Measurements from ENCODE around the gene COL4A2. TPM values are rescaled to one million over a fixed set of nuclear protein-coding genes. Genes with fewer than 3 reads are reported as not detected.

The COL4A2 gene
- total RNA-seq, 1 experiment from 2014 or later: 66.0 TPM

DNA sequence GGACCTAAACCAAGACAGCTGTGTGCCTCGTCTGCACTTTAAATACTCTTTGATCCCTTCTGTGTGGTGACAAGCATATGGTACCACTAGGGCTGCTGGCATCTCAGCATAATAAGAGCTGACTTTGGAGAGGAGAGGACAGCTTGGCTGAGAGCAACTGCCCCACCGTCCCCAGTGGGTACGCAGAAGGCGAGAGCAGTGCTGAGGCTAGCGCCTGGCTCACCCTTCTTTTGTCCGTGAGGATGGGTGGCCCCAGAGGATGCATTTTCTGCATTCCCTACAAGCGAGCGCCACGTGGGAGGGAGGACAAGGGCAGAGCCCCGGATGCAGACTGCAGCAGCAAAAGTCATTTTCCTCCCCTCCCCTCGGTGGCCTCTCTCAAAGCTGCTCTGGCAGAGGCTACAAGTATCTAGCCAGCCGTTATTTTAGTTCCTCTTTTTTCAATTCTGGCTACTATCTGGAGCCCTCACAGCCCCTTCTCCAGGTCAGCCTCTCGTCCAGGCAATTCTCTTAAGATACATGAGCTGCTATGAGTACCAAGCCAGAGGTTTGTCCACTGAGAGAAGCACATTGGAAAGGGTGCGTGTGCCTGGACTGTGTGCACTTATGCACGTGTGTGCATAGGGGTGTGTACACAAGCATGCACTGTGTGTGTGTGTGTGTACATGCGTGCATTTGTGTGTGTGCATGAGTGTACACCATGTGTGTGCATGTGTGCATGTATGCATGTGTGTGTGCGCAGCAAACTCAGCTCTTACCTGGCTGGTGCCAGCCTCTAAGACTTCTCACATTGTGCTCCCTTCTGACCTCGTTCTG lies 203.1 kb downstream of the COL4A2 start:
- H3K27ac Mint-ChIP-seq (ENCODE audit: low read depth, unreplicated experiment): no peak overlapping the region
- no peak for DNase-seq (ENCODE audit: unreplicated experiment)
- ChIA-PET CTCF (interaction anchor here (0.5 to 1.2 kb wide), 4 partner anchors 54 to 320 kb away, joined by 3 read pairs; partner anchors contain the start of genes COL4A1 and COL4A2), POLR2A (no interaction called here)
- H3K4me3 Mint-ChIP-seq (ENCODE audit: unreplicated experiment): no peak overlapping the region
- H3K9me3 Mint-ChIP-seq (ENCODE audit: unreplicated experiment): no peaks in the 10 kb centered on the region
- H3K36me3 Mint-ChIP-seq (ENCODE audit: insufficient read depth, unreplicated experiment): peaks cover 26% of the 10 kb centered on the region
- no peaks in the 10 kb centered on the region for H3K27me3 Mint-ChIP-seq (ENCODE audit: insufficient read depth, unreplicated experiment)
- intact Hi-C loops (cut with micrococcal nuclease): no loop called here
- H3K4me1 Mint-ChIP-seq (ENCODE audit: insufficient read depth, unreplicated experiment): peaks cover 10% of the 10 kb centered on the region
- no TSS peak for BruUV-seq (replicated peaks)
- TF ChIP-seq, protein P1, sequence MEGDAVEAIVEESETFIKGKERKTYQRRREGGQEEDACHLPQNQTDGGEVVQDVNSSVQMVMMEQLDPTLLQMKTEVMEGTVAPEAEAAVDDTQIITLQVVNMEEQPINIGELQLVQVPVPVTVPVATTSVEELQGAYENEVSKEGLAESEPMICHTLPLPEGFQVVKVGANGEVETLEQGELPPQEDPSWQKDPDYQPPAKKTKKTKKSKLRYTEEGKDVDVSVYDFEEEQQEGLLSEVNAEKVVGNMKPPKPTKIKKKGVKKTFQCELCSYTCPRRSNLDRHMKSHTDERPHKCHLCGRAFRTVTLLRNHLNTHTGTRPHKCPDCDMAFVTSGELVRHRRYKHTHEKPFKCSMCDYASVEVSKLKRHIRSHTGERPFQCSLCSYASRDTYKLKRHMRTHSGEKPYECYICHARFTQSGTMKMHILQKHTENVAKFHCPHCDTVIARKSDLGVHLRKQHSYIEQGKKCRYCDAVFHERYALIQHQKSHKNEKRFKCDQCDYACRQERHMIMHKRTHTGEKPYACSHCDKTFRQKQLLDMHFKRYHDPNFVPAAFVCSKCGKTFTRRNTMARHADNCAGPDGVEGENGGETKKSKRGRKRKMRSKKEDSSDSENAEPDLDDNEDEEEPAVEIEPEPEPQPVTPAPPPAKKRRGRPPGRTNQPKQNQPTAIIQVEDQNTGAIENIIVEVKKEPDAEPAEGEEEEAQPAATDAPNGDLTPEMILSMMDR (IDR thresholded peaks at IDR 0.05; ENCODE audit: unreplicated experiment): no peak

- TF ChIP-seq, protein P1 (IDR thresholded peaks at IDR 0.05; ENCODE audit: unreplicated experiment): no peak
- POLR2A ChIA-PET: no interaction called here
- Mint-ChIP-seq H3K4me3 (ENCODE audit: unreplicated experiment) (no peak overlapping the region), H3K36me3 (ENCODE audit: insufficient read depth, unreplicated experiment) (peaks cover 26% of the 10 kb centered on the region), H3K4me1 (ENCODE audit: insufficient read depth, unreplicated experiment) (peaks cover 9% of the 10 kb centered on the region), H3K27me3 (ENCODE audit: insufficient read depth, unreplicated experiment) (no peaks in the 10 kb centered on the region), H3K27ac (ENCODE audit: low read depth, unreplicated experiment) (no peak overlapping the region), H3K9me3 (ENCODE audit: unreplicated experiment) (no peaks in the 10 kb centered on the region)
- no TSS peak for BruUV-seq (replicated peaks)
- CTCF ChIA-PET: no interaction called here
- intact Hi-C loops (cut with micrococcal nuclease): no loop called here
- DNase-seq (ENCODE audit: unreplicated experiment): no peak
Measured at GRCh38 chr13:110511509-110512181, 204.6 kb downstream of the COL4A2 start.

- Mint-ChIP-seq H3K9me3 (ENCODE audit: unreplicated experiment) (no peaks in the 10 kb centered on the region), H3K4me3 (ENCODE audit: unreplicated experiment) (no peak overlapping the region), H3K27me3 (ENCODE audit: insufficient read depth, unreplicated experiment) (no peaks in the 10 kb centered on the region), H3K36me3 (ENCODE audit: insufficient read depth, unreplicated experiment) (peaks cover 24% of the 10 kb centered on the region), H3K27ac (ENCODE audit: low read depth, unreplicated experiment) (no peak overlapping the region), H3K4me1 (ENCODE audit: insufficient read depth, unreplicated experiment) (peaks cover 4% of the 10 kb centered on the region)
- DNase-seq (ENCODE audit: unreplicated experiment): no peak
- POLR2A ChIA-PET: no interaction called here
- intact Hi-C loops (cut with micrococcal nuclease): no loop called here
- TSS peak; percentile 92 for BruUV-seq (replicated peaks)
- TF ChIP-seq, protein P1 (IDR thresholded peaks at IDR 0.05; ENCODE audit: unreplicated experiment): no peak
- CTCF ChIA-PET: no interaction called here
Measured at GRCh38 chr13:110512198-110512740, 205.2 kb downstream of the COL4A2 start.

DNA sequence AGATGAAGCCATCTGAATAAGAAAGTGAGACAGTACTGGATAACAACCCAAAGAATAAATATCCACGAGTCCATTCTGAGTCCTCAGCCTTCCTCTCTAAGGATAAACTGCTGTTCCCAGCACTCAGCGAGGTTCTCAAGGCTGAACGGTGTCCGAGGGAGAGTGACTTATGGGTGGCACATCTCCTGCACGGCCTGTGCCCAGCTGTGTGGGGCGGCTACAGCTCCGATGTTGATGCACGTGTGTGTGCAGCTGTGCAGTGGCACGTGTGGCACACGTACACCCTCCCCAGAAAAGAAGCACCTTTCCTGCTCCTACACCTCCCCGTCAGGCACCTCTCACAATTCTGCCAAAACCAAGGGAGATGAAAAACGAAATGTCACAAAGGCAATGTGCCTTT lies 209.4 kb downstream of the COL4A2 start:
- TF ChIP-seq, protein P1 (IDR thresholded peaks at IDR 0.05; ENCODE audit: unreplicated experiment): no peak
- Mint-ChIP-seq H3K27ac (ENCODE audit: low read depth, unreplicated experiment) (no peak overlapping the region), H3K9me3 (ENCODE audit: unreplicated experiment) (no peaks in the 10 kb centered on the region), H3K4me1 (ENCODE audit: insufficient read depth, unreplicated experiment) (peaks cover 5% of the 10 kb centered on the region), H3K27me3 (ENCODE audit: insufficient read depth, unreplicated experiment) (no peaks in the 10 kb centered on the region), H3K36me3 (ENCODE audit: insufficient read depth, unreplicated experiment) (no peaks in the 10 kb centered on the region), H3K4me3 (ENCODE audit: unreplicated experiment) (no peak overlapping the region)
- no peak for DNase-seq (ENCODE audit: unreplicated experiment)
- no TSS peak for BruUV-seq (replicated peaks)
- intact Hi-C loops (cut with micrococcal nuclease): no loop called here
- ChIA-PET CTCF (interaction anchor here (0.7 kb wide), 1 partner anchor 11 kb away, joined by 3 read pairs; no protein-coding TSS in a partner anchor), POLR2A (no interaction called here)
